Kidney (tissue), 22 donors: ENCODE results near the gene CR1L. TPM values are rescaled to one million over a fixed set of nuclear protein-coding genes. Genes with fewer than 3 reads are reported as not detected.
A peak's percentile ranks its signal among the peaks of the same experiment; 100 is the strongest.

Experiments used
- DNase-seq, 5 donors: peaks; one replicate each; pipeline ENCODE4 v3.0.0-alpha.2; 2013 to 2020
- FAIRE-seq: peaks from 2 replicates; lab custom pipeline; 2012; peaks lifted over from hg19 to GRCh38; lab: Jason Lieb, UNC
- H3K27ac ChIP-seq, 2 donors: one replicate each; pipeline ENCODE4 v1.7.0; 2013; ENCODE audit warnings: low read depth in 2 of 2, low read length in 2 of 2, inconsistent platforms in 1 of 2
- H3K27me3 ChIP-seq: one replicate; pipeline ENCODE4 v1.7.1; 2013; ENCODE audit warnings: low read length, inconsistent platforms; ENCODE audit not compliant: control insufficient read depth, insufficient read depth
- H3K36me3 ChIP-seq, 3 donors: one replicate each; pipeline versions ENCODE4 v1.7.0 to v1.7.1; 2013; ENCODE audit warnings: low read length in 3 of 3, control low read depth in 1 of 3, inconsistent platforms in 1 of 3; ENCODE audit not compliant: insufficient read depth in 3 of 3, control insufficient read depth in 2 of 3
- H3K4me1 ChIP-seq, 3 donors: one replicate each; pipeline versions ENCODE4 v1.7.0 to v1.7.1; 2013; ENCODE audit warnings: low read length in 3 of 3, inconsistent platforms in 1 of 3, low read depth in 1 of 3; ENCODE audit not compliant: control insufficient read depth in 2 of 3, insufficient read depth in 2 of 3
- H3K4me3 ChIP-seq, 3 donors: one replicate each; pipeline versions ENCODE4 v1.7.0 to v1.8.1; 2013; ENCODE audit warnings: low read length in 3 of 3, control low read depth in 1 of 3, inconsistent platforms in 1 of 3
- H3K9ac ChIP-seq, 3 donors: one replicate each; pipeline versions ENCODE4 v1.7.0 to v1.7.1; 2013; ENCODE audit warnings: low read length in 3 of 3, control low read depth in 1 of 3, inconsistent platforms in 1 of 3
- H3K9me3 ChIP-seq, 3 donors: one replicate each; pipeline versions ENCODE4 v1.7.0 to v1.7.1; 2013; ENCODE audit warnings: low read length in 3 of 3, control low read depth in 1 of 3, inconsistent platforms in 1 of 3; ENCODE audit not compliant: control insufficient read depth in 2 of 3, insufficient read depth in 1 of 3
- intact Hi-C: fragments of 100-400 bp; cut with DNase I; formaldehyde crosslinking; loops from one replicate; pipeline ENCODE4 v1.11.1; 2022
- long read RNA-seq, 10 donors: library from polyadenylated mRNA in 1 of 10; unstranded in 1 of 10; transcript quantifications; one replicate each; pipeline ENCODE4 v2.0.0 and lab custom pipeline, GENCODE V29; 2021 to 2026
- polyA plus RNA-seq: library from polyadenylated mRNA; stranded (reverse); fragments of 350-450 nt; fragmentation: Illumina TruSeq; extraction: RNeasy Lipid Tissue Mini Kit (QIAGEN cat#74804); gene quantifications from one replicate; pipeline ENCODE4 v1.2.3, GENCODE V29; 2014; ENCODE audit warnings: low read depth, low replicate concordance; ENCODE audit not compliant: insufficient read depth
- total RNA-seq: library from RNA; stranded (reverse); fragmentation: NEBNext Ultra II Directional; extraction: Animal tissue kit (Norgen Biotek cat#: 25700); gene quantifications from one replicate; pipeline ENCODE4 v1.2.1, GENCODE V29; 2021
- TF ChIP-seq, protein P1 (sequence below): IDR thresholded peaks from 3 replicates; pipeline ENCODE4 v1.5.1; 2012; ENCODE audit warnings: mild to moderate bottlenecking, moderate library complexity, borderline replicate concordance; ENCODE audit not compliant: insufficient read depth; ENCODE audit errors: extremely low read depth
- donor health status: control.
- donor health status: control.
- donor health status: control.
- donor health status: control.
- donor health status: control.
- donor health status: DM: yes; HTN: yes; CAD: no.
- donor health status: Normal renal cell carcinoma (clear cell type).

Gene CR1L
- 0.44 TPM for total RNA-seq
- 1.4 TPM for polyA plus RNA-seq
- long read RNA-seq, donor 1, partial matches to known transcripts, result 0 of 1 reads
- long read RNA-seq, donor 1, other reads (novel, unspliced or antisense), result 0 of 1 reads
- long read RNA-seq, donor 2, result 0 reads
- long read RNA-seq, donor 3, partial matches to known transcripts, result 7 of 7 reads
- long read RNA-seq, donor 3, other reads (novel, unspliced or antisense), result 0 of 7 reads
- long read RNA-seq, donor 4, result 0 reads
- long read RNA-seq, donor 5, result 0 reads
- long read RNA-seq, donor 6, partial matches to known transcripts, result 0 of 1 reads
- long read RNA-seq, donor 6, other reads (novel, unspliced or antisense), result 0 of 1 reads
- long read RNA-seq, donor 7, result 0 reads
- long read RNA-seq, donor 8, partial matches to known transcripts, result 0 of 1 reads
- long read RNA-seq, donor 8, other reads (novel, unspliced or antisense), result 0 of 1 reads
- long read RNA-seq, donor 9, result 0 reads
- long read RNA-seq, donor 10, result 0 reads

DNA sequence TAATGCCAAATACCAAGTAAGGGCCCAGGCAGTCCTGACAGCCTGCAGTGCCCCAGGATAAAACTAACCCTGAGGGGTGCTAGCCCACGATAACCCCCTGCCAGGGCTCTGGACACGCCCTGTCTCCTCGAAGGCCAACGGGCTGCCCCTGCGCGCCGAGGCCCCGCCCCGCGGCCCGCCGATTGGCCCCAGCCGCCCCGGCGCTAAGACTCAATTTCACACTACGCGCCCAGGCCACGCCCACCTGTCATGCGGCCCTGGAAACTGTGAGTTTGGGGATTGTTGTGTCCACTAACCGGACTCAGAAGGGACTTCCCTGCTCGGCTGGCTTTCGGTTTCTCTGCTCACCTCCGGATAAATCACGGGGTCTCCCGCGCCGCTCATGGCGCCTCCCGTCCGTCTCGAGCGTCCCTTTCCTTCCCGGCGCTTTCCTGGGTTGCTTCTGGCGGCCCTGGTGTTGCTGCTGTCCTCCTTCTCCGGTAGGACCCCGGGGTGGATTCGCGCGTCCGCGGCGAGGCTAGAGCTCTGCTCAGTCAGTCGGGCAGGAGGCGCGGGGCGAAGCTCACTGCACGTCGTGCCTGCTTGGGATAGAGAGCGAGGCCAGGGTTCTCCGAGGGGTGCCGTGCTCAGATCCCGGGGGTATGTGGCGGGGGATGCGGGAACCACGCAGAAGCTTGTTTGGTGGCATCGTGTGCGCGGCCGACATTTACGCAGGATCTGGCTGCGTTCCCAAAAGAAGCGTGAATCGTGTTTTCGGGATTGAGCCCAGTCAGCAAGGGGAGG, at the start of gene CR1L:
TSS of gene CR1L (plus strand) at position 282 of the 783 bp plus-strand sequence. CDS start at position 383, 101 bp downstream.
- H3K27me3 ChIP-seq, result peaks cover 3% of the 10 kb centered on the region
- H3K4me1 ChIP-seq, result peaks cover 0 to 7% (median 0%) of the 10 kb centered on the region in 3 donors
- no peaks in the 10 kb centered on the region for H3K36me3 ChIP-seq
- H3K27ac ChIP-seq, result no peak within 1 kb of the TSS
- H3K9me3 ChIP-seq, result no peaks in the 10 kb centered on the region
- TF ChIP-seq, protein P1, sequence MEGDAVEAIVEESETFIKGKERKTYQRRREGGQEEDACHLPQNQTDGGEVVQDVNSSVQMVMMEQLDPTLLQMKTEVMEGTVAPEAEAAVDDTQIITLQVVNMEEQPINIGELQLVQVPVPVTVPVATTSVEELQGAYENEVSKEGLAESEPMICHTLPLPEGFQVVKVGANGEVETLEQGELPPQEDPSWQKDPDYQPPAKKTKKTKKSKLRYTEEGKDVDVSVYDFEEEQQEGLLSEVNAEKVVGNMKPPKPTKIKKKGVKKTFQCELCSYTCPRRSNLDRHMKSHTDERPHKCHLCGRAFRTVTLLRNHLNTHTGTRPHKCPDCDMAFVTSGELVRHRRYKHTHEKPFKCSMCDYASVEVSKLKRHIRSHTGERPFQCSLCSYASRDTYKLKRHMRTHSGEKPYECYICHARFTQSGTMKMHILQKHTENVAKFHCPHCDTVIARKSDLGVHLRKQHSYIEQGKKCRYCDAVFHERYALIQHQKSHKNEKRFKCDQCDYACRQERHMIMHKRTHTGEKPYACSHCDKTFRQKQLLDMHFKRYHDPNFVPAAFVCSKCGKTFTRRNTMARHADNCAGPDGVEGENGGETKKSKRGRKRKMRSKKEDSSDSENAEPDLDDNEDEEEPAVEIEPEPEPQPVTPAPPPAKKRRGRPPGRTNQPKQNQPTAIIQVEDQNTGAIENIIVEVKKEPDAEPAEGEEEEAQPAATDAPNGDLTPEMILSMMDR, result no peak
- DNase-seq, result peak; percentile 86 to 95 (median 92)
- peak within 1 kb of the TSS in 2 of 3 donors; percentile 6 to 32 for H3K9ac ChIP-seq
- no peak for FAIRE-seq
- H3K4me3 ChIP-seq, result peak within 1 kb of the TSS; percentile 56 to 77 (median 66)
- intact Hi-C loops, result no loop called here

GRCh38 chr1:207603777-207604176, 41.2 kb upstream of the CR1L start:
- no peaks in the 10 kb centered on the region for H3K36me3 ChIP-seq
- no peaks in the 10 kb centered on the region for H3K4me1 ChIP-seq
- DNase-seq (no peak), FAIRE-seq (no peak)
- H3K9me3 ChIP-seq, result no peaks in the 10 kb centered on the region
- H3K27me3 ChIP-seq, result no peaks in the 10 kb centered on the region
- H3K27ac ChIP-seq, result no peak overlapping the region
- intact Hi-C loops, result no loop called here
- H3K4me3 ChIP-seq, result no peak overlapping the region
- no peak overlapping the region for H3K9ac ChIP-seq
- TF ChIP-seq, protein P1, result no peak

GRCh38 chr1:207605444-207606361, 39.2 kb upstream of the CR1L start:
- Histone ChIP-seq H3K9ac (no peak overlapping the region), H3K27ac (no peak overlapping the region), H3K36me3 (no peaks in the 10 kb centered on the region), H3K9me3 (no peaks in the 10 kb centered on the region), H3K4me3 (no peak overlapping the region), H3K27me3 (no peaks in the 10 kb centered on the region), H3K4me1 (no peaks in the 10 kb centered on the region)
- intact Hi-C loops, result no loop called here
- FAIRE-seq (no peak), DNase-seq (no peak)
- TF ChIP-seq, protein P1, result no peak
